T47D (cell line): Measurements from ENCODE around the gene SMYD3.
"Not testable (repeated sequence)": the region's sequence is repeated elsewhere in the genome, so short reads cannot be mapped to it uniquely, and the experiment has no call there.

Experiments
- DNase-seq, 2 experiments: peaks; one replicate each; pipeline versions ENCODE4 v3.0.0 to v3.0.0-alpha.2; 2011 to 2012; ENCODE audit warnings: low read depth in 1 of 2, low spot score in 1 of 2
- JUND ChIP-seq: IDR thresholded peaks from 2 replicates; pipeline ENCODE4 v1.6.1; 2012; ENCODE audit warnings: low read depth
- in situ Hi-C: cut with HindIII; loops from 2 replicates; pipeline ENCODE4 v1.10.0; 2016; ENCODE audit warnings: low sequenced_read_pairs, low pct_unique_long_range_greater_than_20kb

SMYD3 gene

DNA sequence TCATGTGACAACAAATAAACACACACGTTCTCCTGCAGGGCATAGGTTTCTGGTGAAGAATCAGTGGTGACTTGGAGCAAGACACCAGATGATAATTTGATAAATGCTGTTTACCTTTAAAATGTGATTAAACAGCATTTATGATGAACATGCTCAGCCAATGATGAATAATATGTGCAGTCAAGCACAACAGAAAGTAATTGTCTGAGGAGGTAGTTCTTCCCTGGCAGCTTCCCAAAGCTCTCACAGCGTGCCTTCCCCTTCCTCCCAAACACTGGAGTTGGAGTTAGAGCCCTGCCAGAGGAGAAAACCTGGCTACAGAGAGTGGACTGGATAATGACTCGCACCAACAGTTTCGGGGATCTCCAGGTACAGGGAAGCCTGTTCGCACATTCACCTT is 463.5 kb downstream of the SMYD3 start:
- no peak for TF ChIP-seq JUND
- in situ Hi-C loops, result no loop called here
- DNase-seq, result no peak

DNA sequence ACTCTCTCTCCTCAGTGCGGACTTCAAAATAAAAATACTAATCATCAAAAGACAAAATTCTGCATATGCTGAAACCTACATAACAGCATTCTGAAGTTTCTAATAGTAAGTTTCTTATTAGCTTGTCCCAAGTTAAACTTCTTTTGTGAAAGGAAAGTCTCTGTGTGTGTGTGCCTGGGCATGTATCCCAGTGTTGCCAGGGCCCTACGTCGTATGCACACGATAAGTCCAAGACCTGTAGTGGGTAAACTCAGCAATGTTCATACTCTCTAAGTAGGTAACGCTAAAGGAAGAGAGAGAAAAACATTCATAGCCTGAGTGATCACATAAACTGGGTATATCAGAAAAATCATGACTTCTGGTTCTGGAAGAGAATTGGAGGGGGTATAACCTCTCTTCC is 465.7 kb downstream of the SMYD3 start:
- no peak for DNase-seq
- no peak for TF ChIP-seq JUND
- in situ Hi-C loops, result no loop called here

DNA sequence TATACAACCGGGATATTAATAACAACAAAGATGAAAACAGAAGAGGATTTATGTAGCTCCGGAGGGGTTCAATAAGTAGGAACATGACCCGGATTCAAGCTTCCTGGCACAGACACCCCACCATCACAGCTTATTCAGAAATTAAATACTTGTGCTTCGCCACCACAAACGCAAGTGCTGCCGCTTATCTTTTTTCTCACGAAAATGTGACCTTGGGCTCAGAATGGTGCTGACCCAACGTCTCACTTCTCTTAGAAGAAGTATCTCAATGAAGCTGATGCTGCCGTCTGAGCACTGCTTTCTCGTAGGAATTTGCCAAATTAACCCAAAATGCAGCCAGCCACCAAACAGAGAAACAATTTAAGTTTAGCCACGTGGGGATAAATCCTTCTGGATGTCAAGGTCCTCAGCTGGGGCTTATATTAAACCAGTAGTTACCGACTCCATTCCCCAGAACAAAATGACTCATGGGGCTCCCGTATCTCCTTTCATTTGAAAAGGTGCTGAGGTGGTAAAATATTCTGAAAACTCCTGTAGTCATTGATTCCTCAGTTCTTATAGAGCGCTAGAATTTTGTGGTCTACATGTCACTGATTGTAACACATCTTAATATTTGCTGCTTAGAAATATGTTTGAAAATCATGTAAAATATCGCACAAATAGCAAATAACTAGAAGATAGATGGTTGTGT is 466.7 kb downstream of the SMYD3 start:
- no peak for TF ChIP-seq JUND
- in situ Hi-C loops, result no loop called here
- no peak for DNase-seq

DNA sequence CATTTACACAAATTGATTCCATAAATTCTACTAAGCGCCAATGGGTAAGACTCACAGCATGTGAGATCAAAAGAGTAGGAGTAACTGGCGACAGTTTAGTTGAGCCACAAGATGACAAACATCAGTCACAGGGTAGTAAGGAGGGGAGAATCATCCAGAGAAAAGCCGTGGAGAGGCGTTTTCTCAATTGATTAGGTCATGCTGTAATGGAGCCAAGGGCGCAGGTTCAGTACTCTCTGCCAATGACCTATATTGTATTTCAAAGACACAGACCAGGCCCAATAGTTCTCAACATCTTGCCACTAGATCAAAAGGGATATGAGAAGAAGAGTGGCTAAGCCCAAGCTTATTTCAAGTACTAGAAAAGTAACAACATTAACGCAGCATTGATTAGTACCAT is 467.5 kb downstream of the SMYD3 start:
- DNase-seq, result no peak
- TF ChIP-seq JUND, result no peak
- in situ Hi-C loops, result no loop called here

DNA sequence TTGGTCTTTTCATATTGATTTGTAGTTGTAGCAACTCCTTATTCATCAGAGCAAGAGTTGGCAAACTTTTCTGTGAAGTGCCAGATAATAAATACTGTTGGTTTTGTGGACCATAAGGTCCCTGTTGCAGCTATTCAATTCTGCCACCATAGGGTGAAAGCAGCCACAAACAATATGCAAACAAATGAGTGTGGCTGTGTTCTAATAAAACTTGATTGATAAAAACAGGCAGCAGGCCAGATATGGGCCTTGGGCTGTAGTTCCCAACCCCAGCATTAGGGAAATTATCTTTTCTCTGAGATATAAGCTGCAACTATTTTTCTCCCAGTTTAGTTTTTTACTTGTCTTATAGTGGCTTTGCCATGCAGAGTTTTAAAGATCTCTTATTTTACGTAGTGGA is 469.2 kb downstream of the SMYD3 start:
- in situ Hi-C loops, result no loop called here
- DNase-seq, result no peak
- TF ChIP-seq JUND, result no peak

DNA sequence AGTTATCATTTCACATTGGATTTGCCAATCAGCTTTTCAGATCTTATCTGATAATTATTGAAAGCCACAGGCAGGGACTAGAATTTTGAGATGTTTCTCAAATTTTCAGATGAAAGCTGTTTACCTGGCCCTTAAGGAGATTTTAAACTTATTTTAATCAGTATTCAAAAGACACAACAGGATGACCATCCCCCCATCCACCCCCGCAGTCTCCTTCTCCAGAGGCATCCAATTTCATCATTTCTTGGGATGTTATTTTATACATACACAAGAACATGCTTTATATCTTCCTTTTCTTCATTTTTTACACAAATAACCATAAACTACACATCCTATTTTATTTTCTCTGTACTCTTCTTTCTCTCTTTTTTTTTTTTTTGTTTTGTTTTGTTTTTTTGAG is 470.9 kb downstream of the SMYD3 start:
- DNase-seq, result no peak
- in situ Hi-C loops, result no loop called here
- no peak for TF ChIP-seq JUND

DNA sequence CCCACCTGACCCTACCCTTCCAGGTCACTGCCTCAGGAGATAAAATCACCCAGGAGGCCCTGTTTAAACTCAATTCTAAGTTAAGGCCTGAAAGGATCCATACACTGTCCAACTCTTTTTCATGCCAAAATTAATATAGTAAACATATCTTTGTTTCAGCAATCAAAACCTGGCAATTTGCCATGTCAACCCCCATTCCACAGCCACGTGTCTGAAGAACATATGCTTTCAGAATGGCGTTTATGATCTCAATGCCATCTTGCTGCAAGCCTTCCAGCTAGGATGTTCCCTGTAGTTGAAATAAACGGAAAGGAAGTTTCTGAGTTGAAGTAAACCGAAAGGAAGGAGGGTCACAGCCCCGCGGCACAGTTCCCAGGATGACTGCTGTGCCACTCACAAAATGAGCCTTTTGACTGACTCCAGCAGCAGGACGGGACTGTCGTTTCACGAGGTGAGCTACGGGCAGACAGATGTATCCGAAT is 472.0 kb downstream of the SMYD3 start:
- DNase-seq, result no peak
- TF ChIP-seq JUND, result no peak
- in situ Hi-C loops, result no loop called here

DNA sequence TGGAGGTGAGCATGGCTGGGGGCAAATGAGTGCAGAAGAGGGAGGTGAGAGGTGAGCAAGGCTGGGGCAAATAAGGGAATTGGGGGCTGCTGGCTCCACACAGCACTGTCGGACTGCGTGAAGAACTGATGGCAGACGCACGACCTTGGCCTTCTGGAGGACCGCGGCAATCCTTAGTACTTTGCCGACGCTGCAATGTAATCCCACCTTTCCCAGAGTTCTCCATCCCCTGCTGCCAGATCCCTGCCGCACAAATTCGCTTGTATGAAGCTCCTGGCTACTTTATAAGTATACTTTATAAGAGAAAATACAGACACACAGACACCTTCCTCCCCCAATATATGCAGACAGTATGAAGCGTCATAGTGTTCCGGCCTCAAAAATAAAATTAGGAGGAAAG is 472.4 kb downstream of the SMYD3 start:
- in situ Hi-C loops, result no loop called here
- no peak for DNase-seq
- TF ChIP-seq JUND, result no peak

DNA sequence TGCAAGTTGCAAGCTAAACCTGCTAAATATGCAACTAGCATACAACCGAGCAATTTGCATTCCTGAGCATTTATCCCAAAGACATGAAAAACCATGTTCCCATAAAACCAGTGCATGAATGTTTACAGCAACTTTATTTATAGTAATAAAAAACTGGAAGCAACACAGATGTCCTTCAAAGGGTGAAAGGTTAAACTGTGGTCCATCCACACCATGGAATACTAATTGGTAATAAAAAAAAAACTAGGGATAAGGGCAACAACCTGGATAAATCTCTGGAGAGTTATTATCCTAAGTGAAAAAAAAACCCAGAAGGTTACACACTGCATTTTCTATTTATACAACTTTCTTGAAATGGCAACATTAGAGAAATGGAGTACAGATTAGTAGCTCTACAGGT is 474.1 kb downstream of the SMYD3 start:
- no peak for TF ChIP-seq JUND
- in situ Hi-C loops, result no loop called here
- no peak for DNase-seq

DNA sequence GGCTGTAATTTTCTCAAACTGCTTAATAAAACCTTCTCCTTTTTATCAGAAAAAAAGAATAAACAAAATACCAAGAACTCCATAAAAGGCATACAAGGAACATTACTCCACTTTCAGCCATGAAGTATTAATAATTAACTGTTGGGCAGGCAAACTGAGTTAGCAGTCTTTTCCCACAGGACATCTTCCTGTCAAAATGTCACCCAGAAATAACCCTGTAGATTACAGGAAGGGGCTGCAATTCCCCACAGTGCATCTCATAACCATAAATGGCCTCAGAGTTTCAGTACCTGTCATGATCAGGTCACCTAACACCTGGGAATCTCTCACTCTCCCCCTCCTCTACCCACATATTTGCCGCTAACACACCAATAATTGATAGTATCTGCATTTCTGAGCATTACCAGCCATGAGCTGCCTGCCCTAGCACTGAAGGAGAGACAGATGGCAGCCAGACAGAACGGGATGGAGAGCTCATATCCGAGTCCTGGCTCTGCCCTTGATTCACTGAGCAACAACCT is 475.0 kb downstream of the SMYD3 start:
- TF ChIP-seq JUND, result no peak
- DNase-seq, result no peak
- in situ Hi-C loops, result no loop called here

DNA sequence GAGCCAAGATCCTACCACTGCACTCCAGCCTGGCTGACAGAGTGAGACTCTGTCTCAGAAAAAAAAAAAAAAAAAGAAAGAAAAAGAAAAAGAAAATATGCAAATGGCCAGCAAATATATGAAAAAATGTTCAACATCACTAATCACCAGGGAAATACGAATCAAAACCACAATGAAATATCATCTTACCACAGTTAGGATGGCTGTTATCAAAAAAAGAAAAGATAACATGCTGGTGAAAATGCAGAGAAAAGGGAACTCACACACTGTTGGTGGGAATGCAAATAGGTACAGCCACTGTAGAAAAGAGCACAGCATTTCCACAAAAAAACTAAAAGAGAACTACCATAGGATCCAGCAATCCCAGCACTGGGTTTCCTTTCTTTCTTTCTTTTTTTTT is 477.5 kb downstream of the SMYD3 start:
- TF ChIP-seq JUND, result no peak
- DNase-seq, result no peak
- in situ Hi-C loops, result no loop called here

DNA sequence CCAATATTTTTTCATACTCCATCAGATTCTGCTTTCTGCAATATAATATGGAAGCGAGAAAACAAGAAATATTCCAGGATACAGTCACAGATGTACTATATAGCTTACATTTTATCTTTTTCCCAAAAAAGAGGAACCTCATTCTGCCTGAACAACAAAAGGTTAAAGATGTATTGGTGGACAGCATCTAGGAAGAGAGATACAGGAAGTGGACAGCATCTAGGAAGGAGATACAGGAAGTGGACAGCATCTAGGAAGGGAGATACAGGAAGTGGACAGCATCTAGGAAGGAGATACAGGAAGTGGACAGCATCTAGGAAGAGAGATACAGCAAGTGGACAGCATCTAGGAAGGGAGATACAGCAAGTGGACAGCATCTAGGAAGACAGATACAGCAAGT is 483.0 kb downstream of the SMYD3 start:
- in situ Hi-C loops, result not testable (repeated sequence)

DNA sequence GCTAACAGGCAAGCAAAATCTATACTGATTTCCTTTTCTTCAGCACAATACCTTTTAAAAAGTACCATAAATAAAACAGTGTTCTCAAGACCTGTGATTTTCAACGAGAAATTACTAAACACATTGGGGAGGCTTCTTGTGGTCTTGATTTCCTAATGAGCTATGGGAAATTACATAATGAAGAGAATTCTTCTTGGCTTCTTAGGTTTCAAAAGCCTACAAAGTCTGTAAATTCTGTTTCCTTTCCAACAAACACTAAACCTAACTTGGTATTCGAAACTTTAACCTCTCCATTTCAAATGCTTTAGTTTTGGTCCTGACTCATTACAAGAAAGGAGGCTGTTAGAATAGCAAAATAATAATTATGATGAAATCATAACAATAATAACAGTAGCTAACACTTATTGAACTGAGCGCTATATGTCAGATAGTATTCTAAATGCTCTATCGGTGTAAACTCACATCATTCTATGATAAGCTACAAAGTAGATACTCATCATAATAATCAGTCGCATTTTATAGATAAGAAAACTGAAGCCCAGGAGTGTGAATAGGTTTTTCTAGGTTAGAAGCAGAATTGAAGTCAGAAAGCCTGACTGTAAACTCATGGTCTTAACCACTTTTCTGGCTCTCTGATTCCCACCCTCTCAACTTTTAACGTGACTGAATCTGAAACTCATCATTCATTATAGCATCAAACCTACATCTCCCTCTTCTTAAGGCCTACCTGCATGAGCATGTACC is 486.7 kb downstream of the SMYD3 start:
- in situ Hi-C loops, result no loop called here
- DNase-seq, result no peak
- no peak for TF ChIP-seq JUND

More for the DNA sequence above, 483.0 kb downstream of the SMYD3 start:
- DNase-seq, result not testable (repeated sequence)
